NCI-H82 (cell line): ENCODE data around the gene DGKG.
A peak's percentile ranks its signal among the peaks of the same experiment; 100 is the strongest.

Source experiments
- DNase-seq: peaks from one replicate; lab custom pipeline; 2025; lab: John Stamatoyannopoulos, UW

Gene DGKG

DNA sequence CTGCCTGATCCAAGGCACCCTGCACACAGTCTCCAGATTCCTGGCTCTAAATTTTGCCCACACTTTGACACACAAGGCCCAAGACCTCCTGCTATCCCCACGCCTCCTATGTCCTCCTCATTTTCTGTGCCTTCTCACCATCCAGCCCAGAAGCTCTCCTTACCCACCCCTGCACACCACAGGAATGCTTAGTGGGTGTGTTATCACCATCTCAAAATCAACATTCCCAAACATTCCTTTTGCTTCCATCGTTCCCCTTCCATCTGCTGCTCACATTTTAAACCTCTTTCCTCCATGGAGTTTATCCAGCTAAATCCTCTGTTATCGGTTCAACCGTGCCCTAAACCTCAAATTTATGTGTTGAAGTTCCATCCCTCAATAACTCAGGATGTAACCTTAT lies 43.9 kb downstream of the DGKG start:
- DNase-seq = no peak

DNA sequence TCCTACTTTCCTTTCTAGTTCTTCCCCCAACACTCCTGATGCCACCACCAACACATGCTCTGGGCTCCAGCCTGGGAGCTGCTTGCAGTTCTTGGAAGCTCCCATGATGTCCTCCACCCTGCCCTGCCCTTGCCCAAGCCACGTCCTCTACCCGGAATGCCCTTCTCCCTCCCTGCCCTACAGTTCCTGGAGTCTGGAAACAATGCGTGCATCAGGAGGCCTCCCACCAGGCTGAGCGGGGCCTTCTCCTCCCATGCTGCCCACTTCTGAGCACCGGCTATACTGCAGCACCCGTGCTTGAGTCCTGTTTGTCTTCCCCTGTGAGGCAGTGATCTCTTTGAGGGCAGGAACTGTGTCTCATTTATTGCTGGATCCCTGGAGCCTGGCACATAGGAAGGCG lies 44.6 kb downstream of the DGKG start:
- no peak for DNase-seq

DNA sequence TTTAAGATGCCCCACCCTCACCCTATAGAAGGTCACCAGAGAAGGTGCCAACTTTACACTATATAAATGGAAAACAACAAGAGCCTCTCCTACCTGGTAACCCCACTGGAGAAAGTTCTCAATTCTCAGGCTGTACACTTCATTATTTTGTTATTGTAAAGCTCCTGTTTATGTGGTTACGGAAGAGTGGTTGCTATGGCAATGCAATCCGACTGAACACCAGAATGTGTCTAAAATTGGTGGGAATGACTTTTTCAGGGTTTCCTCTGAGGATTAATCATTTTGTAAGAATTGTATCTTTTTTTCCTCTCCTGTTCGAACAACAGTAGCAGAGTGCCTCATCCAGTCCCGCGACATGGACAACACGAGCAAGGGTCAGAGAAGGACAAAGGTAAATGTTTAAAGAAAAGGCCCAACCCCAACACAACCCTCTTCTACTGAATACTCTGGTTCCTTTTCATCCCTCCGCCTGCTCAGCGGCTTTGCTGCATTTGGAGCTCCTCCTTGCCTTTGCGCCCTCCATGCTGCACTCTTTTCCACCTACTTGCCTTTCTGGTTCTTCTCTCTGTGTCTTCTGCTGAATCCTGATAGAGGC lies 45.3 kb downstream of the DGKG start:
- no peak for DNase-seq

DNA sequence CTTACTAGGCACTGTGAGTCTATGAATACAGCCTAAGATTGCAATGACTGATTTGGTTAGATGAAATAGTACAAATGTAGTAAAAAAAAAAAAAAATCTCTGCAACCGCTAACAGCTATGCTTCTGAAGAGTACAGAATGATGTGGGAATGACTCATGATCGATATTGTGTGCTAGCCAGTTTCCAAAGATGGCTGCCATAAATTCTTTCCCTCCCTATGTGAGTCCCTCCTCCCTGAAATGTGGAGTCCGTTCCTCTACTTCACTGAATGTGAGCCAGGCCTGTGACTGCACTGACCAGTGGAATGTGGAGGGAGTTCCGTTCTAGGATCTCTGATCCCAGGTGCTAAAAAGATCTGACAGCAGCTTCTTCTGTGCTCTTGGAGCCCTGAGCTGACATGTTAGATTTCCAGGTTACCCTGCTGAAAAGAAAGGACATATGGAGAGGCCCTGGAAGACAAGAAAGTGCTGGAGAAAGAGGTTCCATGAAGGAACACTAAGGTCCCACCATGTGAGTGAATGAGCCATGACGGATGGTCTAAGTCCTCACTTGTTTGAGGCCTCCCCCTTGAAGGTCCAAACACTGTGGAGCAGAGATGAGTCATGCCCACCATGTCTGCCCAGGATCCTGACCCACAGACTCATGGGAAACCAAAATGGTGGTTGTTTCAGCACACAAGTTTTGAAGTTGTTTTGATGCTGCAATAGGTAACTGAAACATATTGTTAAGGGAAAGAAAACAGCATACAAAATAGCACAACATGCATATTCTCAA lies 46.3 kb downstream of the DGKG start:
- no peak for DNase-seq

DNA sequence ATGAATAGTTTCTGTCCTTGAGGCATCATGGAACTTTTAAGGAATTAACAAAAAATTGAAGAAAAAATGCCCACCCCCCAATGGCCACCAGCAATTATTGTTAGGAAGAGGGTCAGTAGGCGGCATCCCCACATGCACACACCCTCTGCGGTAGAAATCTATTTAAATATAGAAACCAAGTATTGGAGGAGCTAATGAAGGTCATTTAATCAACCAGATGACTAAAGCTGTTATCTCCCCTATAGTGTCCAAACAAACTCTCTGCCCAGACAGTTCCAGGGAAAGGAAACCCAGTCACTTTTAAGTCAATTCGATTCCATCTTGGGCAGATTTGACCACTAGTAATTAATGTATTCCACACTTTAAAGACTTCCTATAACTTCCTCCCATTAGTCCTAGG lies 47.1 kb downstream of the DGKG start:
- no peak for DNase-seq

DNA sequence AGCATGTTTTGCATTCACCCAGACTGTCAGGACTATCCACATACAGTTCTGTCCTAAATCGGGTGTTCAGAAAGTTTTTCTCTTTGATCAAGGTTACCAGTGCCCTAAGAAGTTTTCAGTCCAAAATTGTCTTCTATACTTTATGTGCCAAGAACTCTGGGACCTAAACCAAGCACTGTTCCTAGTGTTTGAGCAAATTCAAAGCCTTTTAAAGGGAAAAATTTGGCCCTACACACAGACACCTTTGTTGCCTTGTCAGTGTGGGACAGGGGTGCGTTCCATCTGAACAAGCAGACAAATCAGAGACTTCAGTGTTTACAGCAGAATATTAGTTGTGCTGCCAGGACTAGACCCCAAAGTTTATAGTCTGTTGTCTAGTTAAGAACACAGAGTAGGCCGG lies 50.6 kb downstream of the DGKG start:
- DNase-seq = no peak

DNA sequence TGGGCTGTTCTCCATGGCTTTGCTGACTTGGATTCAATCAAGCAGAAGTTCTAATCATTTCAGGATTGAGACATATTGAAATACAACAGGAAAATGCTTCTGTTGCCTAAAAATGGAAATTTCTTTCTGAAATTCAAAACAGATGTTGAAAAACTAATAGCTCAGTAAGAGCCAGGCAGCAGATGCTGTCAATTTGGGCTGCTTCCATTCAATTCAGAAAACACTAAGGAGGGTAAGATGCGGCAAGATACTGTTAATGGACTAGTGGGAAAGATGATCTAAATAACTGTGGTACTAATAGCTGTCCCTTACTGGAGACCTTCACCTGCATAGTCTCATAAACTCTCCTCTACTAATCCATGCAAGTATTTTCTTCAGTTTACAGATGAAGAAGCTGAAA lies 53.5 kb downstream of the DGKG start:
- no peak for DNase-seq

DNA sequence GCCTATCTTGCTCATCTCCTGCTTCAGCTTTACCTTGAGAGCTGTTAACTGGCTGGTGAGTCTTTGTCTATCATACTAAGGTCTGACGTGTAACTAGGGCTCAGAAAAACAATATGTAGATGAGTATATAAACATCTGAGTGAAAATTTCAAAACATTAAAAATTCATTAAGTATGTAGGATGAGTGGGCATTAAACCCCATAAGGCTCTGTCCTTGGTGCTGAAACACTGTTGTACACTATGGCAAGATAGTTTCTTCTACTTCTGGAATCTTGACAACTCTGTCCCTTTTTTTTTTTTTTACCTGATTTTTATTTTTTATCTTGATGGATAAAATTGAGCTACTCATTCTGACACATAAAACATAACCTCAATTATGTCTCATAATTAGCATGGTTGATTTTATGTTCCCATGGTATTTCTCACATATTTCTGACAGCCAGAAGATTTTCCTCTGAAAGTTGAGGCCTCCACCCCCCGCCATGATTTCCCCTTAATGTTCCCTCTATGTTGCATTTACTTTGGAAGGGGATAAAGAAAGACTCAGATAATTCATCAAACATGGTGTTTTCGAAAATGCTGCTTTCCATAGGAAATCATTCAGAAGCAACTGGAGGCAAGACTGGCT lies 54.3 kb downstream of the DGKG start:
- DNase-seq = no peak

DNA sequence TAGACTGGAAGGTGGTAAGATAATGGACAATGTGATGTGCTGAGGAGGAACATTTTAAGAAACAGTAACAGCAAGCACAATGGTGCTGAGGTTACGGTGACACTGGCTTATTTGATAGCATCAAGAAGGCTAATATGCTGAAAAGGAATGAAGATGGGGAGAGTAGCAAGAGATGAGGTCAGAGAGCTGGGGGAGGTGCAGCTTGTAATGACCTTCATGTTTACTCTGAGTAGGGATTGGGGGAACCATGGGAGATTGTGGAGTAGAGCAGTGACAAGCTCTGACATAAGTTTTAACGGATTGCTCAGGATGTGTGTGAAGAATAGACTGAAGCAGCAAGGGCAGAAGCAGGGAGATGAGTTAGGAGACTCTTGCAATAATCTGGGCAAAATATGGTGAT lies 56.7 kb downstream of the DGKG start:
- DNase-seq = no peak

DNA sequence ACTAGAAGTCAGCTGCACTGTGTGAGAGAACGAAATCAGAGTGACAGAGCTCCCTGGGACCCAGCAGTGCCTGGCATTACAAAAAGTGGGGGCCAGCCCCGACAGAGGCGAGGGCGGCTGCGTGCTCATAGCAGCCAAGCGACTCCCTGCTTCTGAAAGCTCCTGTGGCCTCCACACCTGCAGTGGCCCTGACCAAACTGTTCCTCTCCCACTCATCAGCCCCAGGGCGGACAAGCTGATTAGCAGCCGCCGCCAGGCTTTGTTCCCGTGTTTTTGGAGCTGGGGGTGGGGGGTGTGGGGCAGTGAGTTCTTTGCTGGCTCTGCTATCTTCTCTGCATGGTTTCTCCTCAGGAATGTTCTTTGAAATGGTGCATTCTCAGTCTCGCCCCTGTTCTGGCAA lies 58.1 kb downstream of the DGKG start:
- no peak for DNase-seq

DNA sequence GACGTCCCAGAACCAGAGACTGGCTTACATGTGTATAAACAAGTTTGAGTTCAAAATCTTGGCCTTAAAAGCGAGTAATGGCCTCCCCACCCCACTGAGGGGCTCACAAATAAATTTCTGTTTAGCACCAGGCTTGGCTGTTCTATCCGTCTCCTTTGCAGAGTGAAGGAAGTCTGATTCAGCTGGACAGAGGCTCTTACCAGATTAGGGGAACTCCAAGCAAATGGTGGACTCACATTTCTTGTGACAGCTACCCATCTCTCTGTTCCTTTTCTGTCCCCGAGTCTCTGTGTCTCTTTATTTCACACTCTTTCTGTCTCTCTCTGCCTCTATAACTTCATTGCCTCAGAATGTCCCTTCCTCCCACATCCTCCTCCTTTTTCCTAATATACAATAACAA lies 62.7 kb downstream of the DGKG start:
- no peak for DNase-seq

DNA sequence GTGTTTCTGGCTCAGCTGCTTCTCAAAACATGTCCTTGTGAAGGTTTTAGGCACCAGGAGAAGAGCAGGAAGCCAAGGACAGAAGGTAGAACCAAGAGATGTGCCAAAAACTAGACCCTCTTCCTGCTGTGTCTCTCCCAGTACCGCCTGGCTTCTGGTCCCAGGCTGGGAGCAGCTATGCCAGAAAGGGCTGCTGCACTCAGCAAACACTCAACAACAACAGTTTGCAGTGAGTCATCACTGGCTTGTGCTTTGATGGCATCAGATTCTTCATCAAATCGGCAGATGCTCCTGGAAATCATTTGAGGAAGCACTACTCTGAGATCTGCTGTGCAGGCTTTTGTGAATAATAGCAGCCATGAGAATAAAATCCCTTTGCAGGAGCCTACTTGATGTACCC lies 63.2 kb downstream of the DGKG start:
- DNase-seq = no peak

DNA sequence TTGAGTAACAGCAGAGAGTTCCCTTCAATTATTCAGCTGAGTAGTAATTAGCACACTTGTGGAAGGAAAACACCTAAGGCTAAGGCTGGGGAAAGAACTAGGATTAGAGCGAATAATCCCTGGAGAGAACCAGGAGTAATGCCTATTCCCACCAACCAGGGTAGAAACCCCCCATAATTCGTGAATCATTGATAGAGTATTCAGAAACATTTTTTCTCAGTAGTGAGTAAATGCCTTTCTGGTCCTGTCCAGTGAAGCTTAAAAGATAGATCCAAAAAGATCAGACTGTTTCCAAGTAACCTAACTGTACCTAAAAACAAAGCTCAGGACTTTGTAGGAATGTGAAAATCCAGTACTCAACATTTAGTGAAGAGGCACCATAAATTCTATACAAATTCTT lies 71.2 kb downstream of the DGKG start:
- no peak for DNase-seq

DNA sequence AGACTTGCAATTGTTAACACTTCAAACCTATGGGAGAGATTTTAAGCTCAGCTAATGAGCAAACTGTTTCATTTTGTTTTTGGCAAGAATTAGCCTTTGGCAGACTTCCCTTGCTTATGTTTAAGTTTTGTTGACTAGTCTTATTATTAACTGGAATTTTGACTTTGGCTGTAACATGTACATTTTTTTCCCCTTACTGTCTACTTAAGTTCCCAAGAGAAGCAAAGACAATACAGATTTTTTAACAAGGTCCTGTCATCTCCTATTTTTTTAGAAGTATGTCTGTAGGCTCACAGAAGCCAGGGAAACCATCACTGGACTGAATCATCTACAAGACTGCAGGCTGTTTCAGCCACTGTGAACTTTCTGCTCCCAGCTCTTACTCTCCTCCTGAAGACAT lies 74.3 kb downstream of the DGKG start:
- DNase-seq = no peak

DNA sequence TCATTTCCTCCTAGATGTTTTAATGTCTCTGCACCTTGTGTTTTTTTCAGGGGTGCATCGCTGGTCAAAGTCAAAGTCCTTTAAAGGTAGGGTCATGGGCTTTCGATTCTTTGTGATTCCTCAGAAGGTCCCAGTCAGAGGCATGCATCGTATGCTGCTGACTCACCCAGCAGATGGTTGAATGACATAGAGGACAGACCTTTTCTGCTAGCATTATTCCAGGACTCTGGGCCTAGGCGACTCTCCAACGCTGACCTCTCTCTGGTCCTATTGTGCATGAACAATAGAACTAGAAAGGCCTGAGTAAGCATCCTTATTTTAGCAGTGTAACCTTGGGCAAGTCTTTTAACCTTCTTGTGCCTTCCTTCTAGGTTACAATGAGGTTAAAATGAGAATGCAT lies 75.9 kb downstream of the DGKG start:
- DNase-seq = no peak

DNA sequence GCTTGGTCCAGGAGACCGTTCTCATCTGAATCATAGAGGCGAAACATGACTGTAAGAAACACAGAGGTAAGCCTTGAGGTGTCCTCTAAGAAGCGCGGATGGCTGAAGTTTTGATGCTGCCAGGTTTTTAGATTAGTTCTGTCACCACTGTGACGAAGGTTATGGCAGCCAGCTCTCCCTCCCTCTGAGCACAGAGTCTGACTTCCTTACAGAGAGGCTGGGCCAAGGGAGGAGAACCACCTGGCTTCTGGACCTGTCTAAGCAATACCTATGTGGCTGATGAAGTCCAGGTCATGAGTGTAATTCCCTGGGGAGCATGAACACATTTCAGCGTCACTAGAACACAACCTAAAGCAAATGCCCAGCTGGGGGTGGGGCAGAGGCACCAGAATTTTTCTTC lies 77.4 kb downstream of the DGKG start:
- no peak for DNase-seq

DNA sequence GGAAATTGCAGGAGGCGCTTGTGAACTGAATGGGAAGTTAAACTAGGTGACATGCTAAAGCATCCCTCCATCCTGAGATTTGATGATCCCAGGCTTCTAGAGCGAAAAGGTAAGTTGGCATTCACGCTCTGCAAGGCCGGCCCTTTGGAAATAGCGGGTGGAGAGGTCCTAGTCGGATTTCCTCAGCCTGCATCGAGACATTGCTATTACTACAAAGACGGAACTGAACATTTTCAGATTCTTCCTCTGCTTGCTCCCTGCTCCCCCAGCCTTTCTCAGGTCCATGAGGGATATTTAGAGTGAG lies 77.7 kb downstream of the DGKG start:
- DNase-seq = no peak

DNA sequence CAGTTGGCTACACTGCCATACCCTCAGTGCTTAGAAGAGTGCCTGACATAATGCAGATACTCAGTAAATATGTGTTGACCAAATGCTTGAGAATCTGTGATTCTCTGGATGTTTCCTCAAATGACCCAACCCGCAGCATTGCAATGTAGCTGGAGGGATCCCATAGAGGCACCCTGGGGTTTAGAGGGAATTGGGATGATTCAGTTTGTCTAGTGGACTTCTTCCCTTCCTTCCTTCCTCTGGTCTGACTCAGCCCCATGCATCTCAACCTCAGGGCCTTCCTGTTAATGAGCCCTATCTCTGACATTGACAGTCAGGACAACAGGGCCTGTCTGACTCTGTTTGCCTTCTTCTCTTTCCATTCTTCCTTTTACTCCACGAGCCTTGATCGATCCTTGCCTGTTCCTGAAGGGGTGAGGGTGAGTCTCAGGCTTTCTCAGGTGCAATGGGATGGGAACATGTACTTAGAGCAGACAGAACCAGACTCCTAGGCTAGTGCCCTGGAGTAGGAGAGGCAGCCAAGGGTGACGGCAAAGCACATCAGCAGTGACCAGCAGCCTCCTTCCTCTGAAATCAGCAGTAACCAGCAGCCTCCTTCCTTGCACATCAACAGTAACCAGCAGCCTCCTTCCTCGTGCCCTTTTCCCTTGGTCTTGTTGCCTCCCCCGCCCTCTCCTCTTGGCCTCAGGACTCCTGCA lies 78.2 kb downstream of the DGKG start:
- no peak for DNase-seq

DNA sequence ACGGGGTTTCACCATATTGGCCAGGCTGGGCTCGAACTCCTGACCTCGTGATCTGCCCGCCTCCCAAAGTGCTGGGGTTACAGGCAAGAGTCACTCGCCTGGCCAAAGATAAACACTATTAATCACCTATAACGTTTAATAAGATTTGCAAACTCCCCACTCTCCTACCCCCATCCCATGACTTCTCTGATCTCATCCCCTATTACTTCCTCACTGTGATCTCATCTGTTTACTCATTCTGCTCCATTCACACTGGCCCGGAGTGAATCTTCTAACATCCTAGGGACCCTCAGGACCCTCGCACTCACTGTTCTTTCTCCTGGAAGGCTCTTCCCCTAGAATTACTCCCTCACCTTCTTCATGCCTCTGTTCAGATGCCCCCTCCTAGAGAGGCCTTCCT lies 78.9 kb downstream of the DGKG start:
- DNase-seq = no peak

DNA sequence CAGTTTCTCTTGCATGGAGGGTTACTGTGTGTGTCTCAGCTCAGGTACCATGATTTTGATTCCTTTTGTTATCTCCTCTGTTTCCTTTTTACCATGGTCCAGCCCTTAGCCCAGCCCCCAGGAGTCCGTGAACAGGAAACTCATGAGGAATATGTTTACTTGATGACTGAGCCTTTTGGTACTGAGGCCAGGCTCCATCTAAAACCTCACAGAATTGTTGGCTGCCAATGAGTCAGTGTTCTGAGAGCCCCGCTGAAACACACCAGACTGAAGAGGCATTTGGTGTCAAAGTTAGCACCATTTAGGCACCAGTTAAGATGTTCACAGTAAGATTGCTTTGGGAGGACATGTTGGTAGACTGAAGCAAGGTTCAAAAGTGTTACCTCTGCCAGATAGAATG lies 80.9 kb downstream of the DGKG start:
- no peak for DNase-seq

DNA sequence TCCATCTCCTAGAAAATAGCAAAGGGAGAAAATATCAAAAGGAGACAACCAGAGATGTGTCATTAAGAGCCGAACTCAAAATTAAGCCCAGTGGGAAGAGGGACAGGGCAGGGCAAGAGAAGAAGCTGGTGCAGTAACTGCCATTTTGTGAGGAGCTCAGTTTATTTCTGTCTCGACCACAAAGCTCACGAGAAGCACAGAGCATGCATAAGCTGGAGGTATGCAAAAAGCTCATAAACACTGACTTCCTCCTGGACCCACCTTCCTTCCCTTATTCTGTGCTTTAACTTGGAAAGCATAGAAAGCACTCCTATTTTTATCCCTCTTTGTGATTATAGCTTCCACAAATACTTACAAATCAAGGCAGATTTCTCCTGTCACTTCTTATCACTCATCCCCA lies 81.3 kb downstream of the DGKG start:
- no peak for DNase-seq

DNA sequence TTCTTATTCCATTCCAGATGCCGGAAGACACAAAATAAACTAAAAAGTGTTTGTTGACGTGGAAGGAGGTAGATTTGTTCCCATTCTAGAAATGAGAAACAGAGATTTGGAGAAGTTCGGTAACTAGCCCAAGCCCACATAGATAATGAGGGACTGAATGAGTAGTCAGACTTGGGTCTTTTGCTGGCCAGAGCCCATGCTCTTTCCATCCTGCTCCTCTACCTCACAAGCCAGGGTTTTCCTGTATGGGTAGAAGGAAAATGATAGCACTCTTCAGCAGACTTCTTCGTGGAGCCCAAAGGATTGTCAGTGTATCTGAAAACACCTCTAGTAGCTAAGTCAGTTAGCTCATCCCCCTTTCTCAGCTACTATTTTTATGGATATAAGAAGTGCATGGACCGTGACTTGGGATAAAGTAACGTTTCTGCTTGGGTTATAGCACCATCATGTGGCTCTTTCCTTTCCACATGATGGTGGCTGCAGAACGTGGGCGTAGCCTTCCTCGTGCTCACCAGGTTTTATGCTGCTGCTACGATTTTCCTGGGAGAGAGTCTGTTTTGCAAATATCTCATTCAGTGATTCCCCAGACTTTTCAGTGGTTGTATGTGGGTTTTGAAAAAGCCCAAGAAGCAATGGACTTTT lies 84.6 kb downstream of the DGKG start:
- DNase-seq = peak; percentile 65

DNA sequence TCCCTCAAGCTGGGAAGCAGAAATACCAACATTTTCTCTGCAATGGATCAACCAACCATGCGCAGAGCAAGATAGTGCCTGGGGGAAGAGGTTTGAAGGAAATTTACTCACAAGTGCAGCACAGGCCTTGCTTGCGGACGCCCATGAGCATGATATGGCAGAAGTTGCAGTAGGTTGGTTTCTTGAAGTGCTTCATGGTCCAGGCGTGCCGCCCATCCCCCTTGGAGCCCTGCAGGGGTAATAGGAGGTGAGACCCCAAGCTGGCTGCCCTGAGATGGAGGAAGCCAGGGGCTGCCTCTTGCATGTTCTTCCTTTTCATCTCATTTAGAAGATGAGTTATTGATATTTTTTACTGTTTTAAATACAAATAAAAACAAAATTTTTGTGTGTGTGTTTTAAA lies 86.6 kb downstream of the DGKG start:
- DNase-seq = no peak
